HG03342 (cell line): ENCODE measurements around the gene RIN1.

Experiments
- ATAC-seq: cut with Tn5 transposase; IDR thresholded peaks from one replicate; pipeline ENCODE4 v1.9.1; 2021; ENCODE audit warnings: mild to moderate bottlenecking, moderate library complexity; ENCODE audit not compliant: unreplicated experiment

Gene RIN1

GRCh38 chr11:66310324-66310723 lies 25.9 kb downstream of the RIN1 start:
- no peak for ATAC-seq

GRCh38 chr11:66309475-66309874 lies 26.8 kb downstream of the RIN1 start:
- no peak for ATAC-seq

GRCh38 chr11:66302656-66303055 lies 33.6 kb downstream of the RIN1 start:
- ATAC-seq, result no peak

GRCh38 chr11:66299186-66299585 lies 37.0 kb downstream of the RIN1 start:
- no peak for ATAC-seq

GRCh38 chr11:66297610-66298009 lies 38.6 kb downstream of the RIN1 start:
- no peak for ATAC-seq

GRCh38 chr11:66294626-66295620 lies 41.3 kb downstream of the RIN1 start:
- no peak for ATAC-seq

- ATAC-seq, result no peak
Measured at GRCh38 chr11:66293777-66294625, 42.2 kb downstream of the RIN1 start.

- ATAC-seq, result no peak
Measured at GRCh38 chr11:66293352-66293751, 42.9 kb downstream of the RIN1 start.

- ATAC-seq, result no peak
Measured at GRCh38 chr11:66292543-66293332, 43.5 kb downstream of the RIN1 start.

- ATAC-seq, result no peak
Measured at GRCh38 chr11:66291706-66292542, 44.3 kb downstream of the RIN1 start, which contains the start of gene TMEM151A. Gene TMEM151A (plus strand): TSS chr11:66291894. CDS start chr11:66292014, 120 bp downstream.

- ATAC-seq, result no peak
Measured at GRCh38 chr11:66291303-66291705, 44.9 kb downstream of the RIN1 start.

- ATAC-seq, result no peak
Measured at GRCh38 chr11:66290330-66290621, 46.0 kb downstream of the RIN1 start.

- peak; percentile 32 for ATAC-seq
Measured at GRCh38 chr11:66289548-66290329, 46.5 kb downstream of the RIN1 start.

- ATAC-seq, result peak; percentile 85
Measured at GRCh38 chr11:66288671-66289547, 47.3 kb downstream of the RIN1 start, which contains the start of gene YIF1A. Gene YIF1A (minus strand): TSS chr11:66289143. CDS start chr11:66288985, 158 bp downstream.

GRCh38 chr11:66287889-66288670 lies 48.2 kb downstream of the RIN1 start:
- ATAC-seq, result peak; percentile 1

- ATAC-seq, result no peak
Measured at GRCh38 chr11:66287211-66287888, 48.9 kb downstream of the RIN1 start.

GRCh38 chr11:66286699-66287098 lies 49.5 kb downstream of the RIN1 start:
- ATAC-seq, result no peak
